GM06990 (cell line): Measurements from ENCODE around the gene SNX30.
"Not testable (repeated sequence)": the region's sequence is repeated elsewhere in the genome, so short reads cannot be mapped to it uniquely, and the experiment has no call there.

Experiments used
- DNase-seq: peaks from one replicate; pipeline ENCODE4 v3.0.0-alpha.2; 2011; ENCODE audit not compliant: insufficient read length; ENCODE audit errors: extremely low read depth
- H3K27me3 ChIP-seq: replicated peaks from 2 replicates; pipeline ENCODE4 v1.6.0; 2011; ENCODE audit warnings: low read length; ENCODE audit not compliant: control insufficient read depth, insufficient read depth
- H3K36me3 ChIP-seq: 2 replicates; pipeline ENCODE4 v1.5.1; 2011; ENCODE audit warnings: low read length; ENCODE audit not compliant: control insufficient read depth, insufficient read depth
- H3K4me3 ChIP-seq: replicated peaks from 2 replicates; pipeline ENCODE4 v1.5.1; 2011; ENCODE audit warnings: low read depth, mild to moderate bottlenecking, control low read depth, low read length
- TF ChIP-seq, protein P1 (sequence below): IDR thresholded peaks from 2 replicates; pipeline ENCODE4 v1.5.1; 2011; ENCODE audit warnings: low read length, control low read depth, mild to moderate bottlenecking, inconsistent platforms; ENCODE audit not compliant: insufficient read depth, poor library complexity, severe bottlenecking

Gene SNX30

DNA sequence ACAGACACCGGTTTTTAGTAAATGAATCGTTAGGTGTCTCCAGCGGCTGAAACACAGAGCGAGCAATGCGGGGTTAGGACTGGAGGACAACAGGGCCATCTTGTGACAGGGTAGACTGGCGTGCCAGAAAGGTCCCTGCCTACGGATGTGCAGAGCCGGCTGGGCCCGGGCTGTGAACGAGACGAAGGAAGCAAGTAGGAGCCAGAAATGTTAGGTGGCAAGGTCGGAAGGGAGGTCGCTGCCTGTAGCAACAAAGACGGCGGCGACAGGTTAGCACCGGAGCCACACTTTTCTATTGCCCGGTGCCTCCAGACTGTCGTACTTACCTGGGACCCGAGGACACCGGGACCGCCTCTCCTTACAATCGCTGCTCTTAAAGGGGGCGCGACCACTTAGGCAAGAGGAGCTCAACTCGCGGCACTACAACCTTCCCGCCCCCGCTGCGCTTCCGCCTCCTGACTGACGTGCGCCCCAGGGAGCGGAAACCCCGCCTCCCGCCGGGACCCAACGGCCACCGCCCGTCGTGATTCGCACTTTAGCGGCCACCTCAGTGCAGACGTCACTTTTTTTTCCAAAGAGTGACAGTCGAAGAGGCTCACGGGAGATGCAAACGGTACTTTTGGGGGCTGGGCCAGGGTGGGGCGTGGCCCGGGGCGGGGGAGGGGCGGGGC, 32.8 kb upstream of the SNX30 start, which contains the start of gene INIP:
Gene INIP (minus strand): TSS at position 457 of the 671 bp plus-strand sequence. CDS start 1,632 bp downstream, outside the sequence.
- H3K27me3 ChIP-seq = no peaks in the 10 kb centered on the region
- peak within 1 kb of the TSS; percentile 91 for H3K4me3 ChIP-seq
- peak; percentile 99 for DNase-seq
- TF ChIP-seq, protein P1, sequence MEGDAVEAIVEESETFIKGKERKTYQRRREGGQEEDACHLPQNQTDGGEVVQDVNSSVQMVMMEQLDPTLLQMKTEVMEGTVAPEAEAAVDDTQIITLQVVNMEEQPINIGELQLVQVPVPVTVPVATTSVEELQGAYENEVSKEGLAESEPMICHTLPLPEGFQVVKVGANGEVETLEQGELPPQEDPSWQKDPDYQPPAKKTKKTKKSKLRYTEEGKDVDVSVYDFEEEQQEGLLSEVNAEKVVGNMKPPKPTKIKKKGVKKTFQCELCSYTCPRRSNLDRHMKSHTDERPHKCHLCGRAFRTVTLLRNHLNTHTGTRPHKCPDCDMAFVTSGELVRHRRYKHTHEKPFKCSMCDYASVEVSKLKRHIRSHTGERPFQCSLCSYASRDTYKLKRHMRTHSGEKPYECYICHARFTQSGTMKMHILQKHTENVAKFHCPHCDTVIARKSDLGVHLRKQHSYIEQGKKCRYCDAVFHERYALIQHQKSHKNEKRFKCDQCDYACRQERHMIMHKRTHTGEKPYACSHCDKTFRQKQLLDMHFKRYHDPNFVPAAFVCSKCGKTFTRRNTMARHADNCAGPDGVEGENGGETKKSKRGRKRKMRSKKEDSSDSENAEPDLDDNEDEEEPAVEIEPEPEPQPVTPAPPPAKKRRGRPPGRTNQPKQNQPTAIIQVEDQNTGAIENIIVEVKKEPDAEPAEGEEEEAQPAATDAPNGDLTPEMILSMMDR = peak; percentile 24
- H3K36me3 ChIP-seq = no peaks in the 10 kb centered on the region; the same call in 1 of the 2 replicates

DNA sequence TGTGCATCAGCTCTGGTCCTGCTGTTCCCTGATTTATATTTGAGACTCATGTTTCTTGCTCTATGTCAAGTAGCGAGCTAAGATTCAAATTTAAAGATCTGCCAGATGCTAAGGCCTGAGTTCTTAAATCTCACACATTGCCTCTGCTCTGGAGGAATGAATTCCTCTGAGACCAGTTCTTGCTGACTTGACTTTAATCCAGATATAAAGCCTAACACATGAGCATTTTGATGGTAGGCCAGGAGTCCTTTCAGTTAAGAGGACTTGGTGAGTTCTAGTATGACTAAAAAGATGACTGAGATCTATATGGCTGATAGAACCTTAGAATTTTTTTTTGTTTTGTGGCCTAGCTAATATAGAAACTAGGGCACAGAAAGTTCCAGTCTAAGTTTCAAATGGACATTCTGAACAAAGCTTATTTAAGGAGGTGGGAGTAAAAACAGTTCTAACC, 31.3 kb upstream of the SNX30 start:
- TF ChIP-seq, protein P1 = no peak

GRCh38 chr9:112719696-112720095, 30.9 kb upstream of the SNX30 start:
- TF ChIP-seq, protein P1 = no peak
- Histone ChIP-seq H3K4me3 (no peak overlapping the region), H3K27me3 (no peaks in the 10 kb centered on the region), H3K36me3 (no peaks in the 10 kb centered on the region)
- DNase-seq = no peak

More for the DNA sequence above, 31.3 kb upstream of the SNX30 start:
- Histone ChIP-seq H3K36me3 (no peaks in the 10 kb centered on the region), H3K4me3 (no peak overlapping the region), H3K27me3 (no peaks in the 10 kb centered on the region)
- DNase-seq = peak; percentile 52

DNA sequence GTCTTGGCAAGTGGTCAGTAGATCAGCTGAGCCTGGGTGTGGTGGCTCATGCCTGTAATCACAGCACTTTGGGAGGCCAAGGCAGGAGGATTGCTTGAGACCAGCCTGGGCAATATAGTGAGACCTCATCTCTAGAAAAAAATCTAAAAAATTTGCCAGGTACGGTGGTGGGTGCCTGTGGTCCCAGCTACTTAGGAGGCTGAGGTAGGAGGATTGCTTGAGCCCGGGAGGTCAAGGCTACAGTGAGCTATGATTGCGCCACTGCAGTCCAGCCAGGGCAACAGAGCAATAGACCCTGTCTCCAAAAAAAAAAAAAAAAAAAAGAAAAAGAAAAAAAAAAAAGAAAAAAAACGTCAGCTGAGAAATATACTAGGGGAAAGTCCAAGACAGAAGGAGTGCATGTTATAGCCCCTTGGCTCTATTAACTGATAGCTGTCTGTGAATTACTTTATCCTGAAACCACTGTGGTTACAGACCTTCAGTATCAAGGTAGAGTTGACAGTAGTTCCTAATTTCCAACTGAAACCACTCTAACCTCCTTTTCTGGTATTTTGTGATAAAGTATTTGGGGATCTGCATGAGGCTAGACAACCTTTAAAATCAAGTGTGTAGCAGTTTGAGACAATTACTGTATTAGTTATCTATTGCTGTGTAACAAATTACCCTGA, 30.3 kb upstream of the SNX30 start:
- no peaks in the 10 kb centered on the region for H3K36me3 ChIP-seq
- TF ChIP-seq, protein P1 = no peak
- no peaks in the 10 kb centered on the region for H3K27me3 ChIP-seq
- no peak overlapping the region for H3K4me3 ChIP-seq
- no peak for DNase-seq

DNA sequence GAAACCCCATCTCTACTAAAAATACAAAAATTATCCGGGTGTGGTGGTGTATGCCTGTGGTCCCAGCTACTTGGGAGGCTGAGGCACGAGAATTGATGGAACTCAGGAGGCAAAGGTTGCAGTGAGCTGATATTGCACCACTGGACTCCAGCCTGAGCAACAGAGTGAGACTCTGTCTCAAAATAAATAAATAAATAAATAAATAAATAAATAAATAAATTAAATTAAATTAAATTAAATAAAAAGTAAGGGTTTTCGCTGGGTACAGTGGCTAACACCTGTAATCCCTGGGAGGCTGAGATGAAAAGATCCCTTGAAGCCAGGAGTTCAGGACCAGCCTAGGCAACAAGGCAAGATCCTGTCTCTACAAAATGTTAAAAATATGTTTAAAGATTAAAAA, 27.8 kb upstream of the SNX30 start:
- H3K36me3 ChIP-seq, DNase-seq, H3K27me3 ChIP-seq, H3K4me3 ChIP-seq: not testable (repeated sequence)

GRCh38 chr9:112725961-112726360, 24.6 kb upstream of the SNX30 start:
- DNase-seq = peak; percentile 62
- no peak overlapping the region for H3K4me3 ChIP-seq

More at GRCh38 chr9:112725961-112726360, 24.6 kb upstream of the SNX30 start:
- TF ChIP-seq, protein P1 = no peak
- Histone ChIP-seq H3K27me3 (no peaks in the 10 kb centered on the region), H3K36me3 (no peaks in the 10 kb centered on the region)
